Kidney (tissue), 14 donors: Measurements from ENCODE around the gene RASA3. TPM values are rescaled to one million over a fixed set of nuclear protein-coding genes. Genes with fewer than 3 reads are reported as not detected.
A peak's percentile ranks its signal among the peaks of the same experiment; 100 is the strongest.

Source experiments
- DNase-seq, 5 donors: peaks; one replicate each; pipeline ENCODE4 v3.0.0-alpha.2; 2013 to 2020
- FAIRE-seq: peaks from 2 replicates; lab custom pipeline; 2012; peaks lifted over from hg19 to GRCh38; lab: Jason Lieb, UNC
- H3K27ac ChIP-seq, 2 donors: one replicate each; pipeline ENCODE4 v1.7.0; 2013; ENCODE audit warnings: low read depth in 2 of 2, low read length in 2 of 2, inconsistent platforms in 1 of 2
- H3K27me3 ChIP-seq: one replicate; pipeline ENCODE4 v1.7.1; 2013; ENCODE audit warnings: low read length, inconsistent platforms; ENCODE audit not compliant: control insufficient read depth, insufficient read depth
- H3K36me3 ChIP-seq, 3 donors: one replicate each; pipeline versions ENCODE4 v1.7.0 to v1.7.1; 2013; ENCODE audit warnings: low read length in 3 of 3, control low read depth in 1 of 3, inconsistent platforms in 1 of 3; ENCODE audit not compliant: insufficient read depth in 3 of 3, control insufficient read depth in 2 of 3
- H3K4me1 ChIP-seq, 3 donors: one replicate each; pipeline versions ENCODE4 v1.7.0 to v1.7.1; 2013; ENCODE audit warnings: low read length in 3 of 3, inconsistent platforms in 1 of 3, low read depth in 1 of 3; ENCODE audit not compliant: control insufficient read depth in 2 of 3, insufficient read depth in 2 of 3
- H3K4me3 ChIP-seq, 3 donors: one replicate each; pipeline versions ENCODE4 v1.7.0 to v1.8.1; 2013; ENCODE audit warnings: low read length in 3 of 3, control low read depth in 1 of 3, inconsistent platforms in 1 of 3
- H3K9ac ChIP-seq, 3 donors: one replicate each; pipeline versions ENCODE4 v1.7.0 to v1.7.1; 2013; ENCODE audit warnings: low read length in 3 of 3, control low read depth in 1 of 3, inconsistent platforms in 1 of 3
- H3K9me3 ChIP-seq, 3 donors: one replicate each; pipeline versions ENCODE4 v1.7.0 to v1.7.1; 2013; ENCODE audit warnings: low read length in 3 of 3, control low read depth in 1 of 3, inconsistent platforms in 1 of 3; ENCODE audit not compliant: control insufficient read depth in 2 of 3, insufficient read depth in 1 of 3
- CTCF ChIP-seq: IDR thresholded peaks from 3 replicates; pipeline ENCODE4 v1.5.1; 2012; ENCODE audit warnings: mild to moderate bottlenecking, moderate library complexity, borderline replicate concordance; ENCODE audit not compliant: insufficient read depth; ENCODE audit errors: extremely low read depth
- intact Hi-C: fragments of 100-400 bp; cut with DNase I; formaldehyde crosslinking; loops from one replicate; pipeline ENCODE4 v1.11.1; 2022
- polyA plus RNA-seq: library from polyadenylated mRNA; stranded (reverse); fragments of 350-450 nt; fragmentation: Illumina TruSeq; extraction: RNeasy Lipid Tissue Mini Kit (QIAGEN cat#74804); gene quantifications from one replicate; pipeline ENCODE4 v1.2.3, GENCODE V29; 2014; ENCODE audit warnings: low read depth, low replicate concordance; ENCODE audit not compliant: insufficient read depth
- total RNA-seq: library from RNA; stranded (reverse); fragmentation: NEBNext Ultra II Directional; extraction: Animal tissue kit (Norgen Biotek cat#: 25700); gene quantifications from one replicate; pipeline ENCODE4 v1.2.1, GENCODE V29; 2021
- donor health status: control.
- donor health status: control.
- donor health status: control.
- donor health status: control.
- donor health status: control.
- donor health status: DM: yes; HTN: yes; CAD: no.
- donor health status: Normal renal cell carcinoma (clear cell type).

The RASA3 gene
- total and polyA plus RNA-seq, 2 donors from 2014 or later: 4.2 to 28.8 TPM

- no peak for TF ChIP-seq CTCF
Measured at GRCh38 chr13:113967206-113967720, 165.2 kb downstream of the RASA3 start.

GRCh38 chr13:113965968-113966884 is 166.2 kb downstream of the RASA3 start:
- Histone ChIP-seq H3K9ac (no peak overlapping the region), H3K36me3 (peaks cover 0 to 2% (median 0%) of the 10 kb centered on the region in 3 donors), H3K9me3 (no peaks in the 10 kb centered on the region), H3K4me1 (no peaks in the 10 kb centered on the region), H3K4me3 (no peak overlapping the region), H3K27ac (no peak overlapping the region), H3K27me3 (no peaks in the 10 kb centered on the region)
- DNase-seq (no peak), FAIRE-seq (no peak)
- intact Hi-C loops: no loop called here
- TF ChIP-seq CTCF: no peak

More at GRCh38 chr13:113967206-113967720, 165.2 kb downstream of the RASA3 start:
- H3K9ac ChIP-seq: no peak overlapping the region
- peaks cover 0 to 2% (median 0%) of the 10 kb centered on the region in 3 donors for H3K36me3 ChIP-seq
- no peak overlapping the region for H3K4me3 ChIP-seq
- intact Hi-C loops: no loop called here
- no peaks in the 10 kb centered on the region for H3K27me3 ChIP-seq
- FAIRE-seq (no peak), DNase-seq (peak in 1 of 5 donors; percentile 36)
- H3K9me3 ChIP-seq: no peaks in the 10 kb centered on the region
- no peaks in the 10 kb centered on the region for H3K4me1 ChIP-seq
- H3K27ac ChIP-seq: no peak overlapping the region

- H3K27ac ChIP-seq: no peak overlapping the region
- peaks cover 0 to 2% (median 0%) of the 10 kb centered on the region in 3 donors for H3K36me3 ChIP-seq
- TF ChIP-seq CTCF: no peak
- no peak overlapping the region for H3K9ac ChIP-seq
- DNase-seq (no peak), FAIRE-seq (no peak)
- no peaks in the 10 kb centered on the region for H3K27me3 ChIP-seq
- intact Hi-C loops: no loop called here
- H3K4me3 ChIP-seq: no peak overlapping the region
- H3K4me1 ChIP-seq: no peaks in the 10 kb centered on the region
- H3K9me3 ChIP-seq: peaks cover 0 to under 1% (median 0%) of the 10 kb centered on the region in 3 donors
Measured at GRCh38 chr13:113965383-113965874, 167.0 kb downstream of the RASA3 start.
